Stimulated activated CD4-positive, alpha-beta T cell treated with anti-CD3 and anti-CD28 coated beads, Interleukin-12 subunit alpha, Interleukin-12 subunit beta, amount 100 ng/mL, for 48 hours (primary cell): ENCODE data around the gene RASA3.

Source experiments
- DNase-seq, 3 donors: peaks; one replicate each; pipeline ENCODE4 v3.0.0-alpha.2; 2020; ENCODE audit warnings: low read depth in 2 of 3, low spot score in 1 of 3

RASA3 gene

GRCh38 chr13:113945857-113946408 is 186.5 kb downstream of the RASA3 start:
- DNase-seq = no peak

GRCh38 chr13:113943821-113944565 is 188.4 kb downstream of the RASA3 start:
- DNase-seq = no peak

GRCh38 chr13:113942591-113943103 is 189.8 kb downstream of the RASA3 start:
- no peak for DNase-seq

- DNase-seq = no peak
Observed at GRCh38 chr13:113941571-113942191, 190.7 kb downstream of the RASA3 start.

GRCh38 chr13:113939944-113940297 is 192.5 kb downstream of the RASA3 start:
- DNase-seq = no peak

- DNase-seq = no peak
Observed at GRCh38 chr13:113939129-113939943, 193.1 kb downstream of the RASA3 start.

DNA sequence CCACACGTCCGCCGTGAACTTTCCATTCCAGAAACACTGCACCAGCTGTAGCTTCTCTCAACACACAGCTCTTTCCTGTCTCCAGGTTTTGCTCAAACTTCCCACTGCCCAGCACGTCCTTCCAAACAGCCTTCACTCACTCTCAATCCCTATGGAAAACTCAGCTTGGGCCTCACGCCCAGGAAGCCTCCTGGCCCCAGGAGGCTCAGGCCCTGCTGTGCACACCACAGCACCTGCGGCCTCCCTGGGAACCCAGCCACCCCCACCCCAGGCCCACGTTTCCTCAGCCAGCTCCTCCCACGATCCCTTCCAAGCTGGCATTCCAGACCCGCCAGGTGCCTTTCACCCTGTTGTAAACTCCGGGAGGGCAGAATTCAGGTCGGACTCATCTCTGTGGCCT is 193.7 kb downstream of the RASA3 start:
- DNase-seq = no peak

GRCh38 chr13:113938246-113938645 is 194.2 kb downstream of the RASA3 start:
- no peak for DNase-seq

DNA sequence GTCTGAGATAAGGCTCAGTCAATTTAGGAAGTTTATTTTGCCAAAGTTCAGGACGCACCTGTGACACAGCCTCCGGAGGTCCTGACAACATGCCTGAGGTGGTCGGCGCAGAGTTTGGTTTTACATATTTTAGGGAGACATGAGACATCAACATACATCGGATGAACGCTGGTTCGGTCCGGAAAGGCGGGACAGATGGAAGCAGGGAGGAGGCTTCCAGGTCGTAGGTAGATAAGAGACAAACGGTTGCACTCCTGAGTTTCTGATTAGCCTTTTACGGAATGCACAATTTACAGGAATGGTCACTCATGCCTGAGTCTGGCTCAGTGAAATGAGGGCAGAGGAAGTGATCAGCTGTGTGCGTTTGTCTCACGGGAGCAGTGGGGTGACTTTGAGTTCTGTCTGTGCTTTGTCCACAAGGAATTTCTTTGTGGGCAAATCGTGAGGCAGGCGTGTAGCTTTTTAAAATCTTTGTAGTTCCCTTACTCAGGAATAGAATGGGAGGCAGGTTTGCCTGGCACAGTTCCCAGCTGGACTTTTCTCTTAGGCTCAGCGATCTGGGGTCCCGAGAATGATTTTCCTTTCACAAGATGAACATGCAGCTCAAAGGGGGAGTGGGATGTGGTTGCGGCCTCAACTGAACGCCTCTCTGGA is 194.8 kb downstream of the RASA3 start:
- DNase-seq = no peak

DNA sequence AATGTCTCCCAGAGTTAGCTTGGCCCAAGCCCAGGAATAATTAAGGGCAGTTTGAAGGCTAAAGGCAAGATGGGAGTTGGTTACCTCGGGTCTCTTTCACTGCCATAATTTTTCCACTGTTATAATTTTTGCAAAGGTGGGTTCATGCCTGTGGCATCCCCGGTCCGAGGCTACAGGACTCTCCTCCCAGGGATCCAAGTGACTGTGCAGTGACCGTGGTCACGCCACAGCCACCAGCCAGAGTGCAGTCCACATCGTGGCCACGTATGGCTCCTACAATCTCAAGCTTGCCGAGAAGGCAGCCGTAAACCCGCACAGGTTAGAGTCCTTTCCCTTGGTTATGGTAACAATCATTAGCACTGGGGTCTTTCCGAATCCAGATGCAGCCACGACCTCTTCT is 195.3 kb downstream of the RASA3 start:
- no peak for DNase-seq

DNA sequence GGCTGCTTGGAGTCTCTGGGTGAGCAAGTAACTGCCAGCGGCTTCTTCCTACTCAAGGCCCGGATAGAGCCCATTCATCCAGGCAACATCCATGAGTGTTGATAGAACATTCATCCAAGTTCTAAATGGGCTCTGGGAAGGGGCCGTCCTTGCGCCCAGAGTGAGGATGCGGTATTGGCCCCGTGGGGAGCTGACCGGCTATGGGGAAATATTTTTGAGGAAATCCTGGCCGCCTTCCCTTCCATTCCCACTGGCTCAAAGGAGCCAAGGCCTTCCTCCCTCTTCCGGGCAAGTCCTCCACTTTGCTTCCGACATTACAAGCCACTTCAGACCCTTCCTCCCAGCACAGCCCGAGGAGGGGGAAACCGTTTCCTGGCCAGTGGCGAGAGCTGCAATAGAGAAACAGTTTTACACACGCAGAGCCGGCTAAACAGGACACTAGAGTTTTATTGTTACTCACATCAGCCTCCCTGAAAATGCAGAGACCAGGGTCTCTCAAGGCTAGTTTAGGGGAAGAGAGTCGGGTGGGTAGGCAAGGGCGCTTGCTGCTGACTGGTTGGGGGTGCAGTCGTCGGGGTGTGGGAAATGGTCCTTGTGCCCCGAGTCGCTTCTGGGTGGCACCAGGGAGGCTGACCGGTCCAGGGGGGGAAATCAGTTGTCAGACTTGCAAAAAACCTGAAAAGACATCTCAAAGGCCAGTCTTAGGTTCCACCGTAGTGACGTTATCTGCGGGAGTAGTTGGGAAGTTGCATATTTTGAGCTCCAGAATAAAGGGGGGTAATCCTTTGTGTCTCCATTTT is 196.1 kb downstream of the RASA3 start:
- DNase-seq = no peak

GRCh38 chr13:113935001-113935844 is 197.2 kb downstream of the RASA3 start:
- DNase-seq = no peak

GRCh38 chr13:113934576-113934975 is 197.8 kb downstream of the RASA3 start:
- DNase-seq = no peak

DNA sequence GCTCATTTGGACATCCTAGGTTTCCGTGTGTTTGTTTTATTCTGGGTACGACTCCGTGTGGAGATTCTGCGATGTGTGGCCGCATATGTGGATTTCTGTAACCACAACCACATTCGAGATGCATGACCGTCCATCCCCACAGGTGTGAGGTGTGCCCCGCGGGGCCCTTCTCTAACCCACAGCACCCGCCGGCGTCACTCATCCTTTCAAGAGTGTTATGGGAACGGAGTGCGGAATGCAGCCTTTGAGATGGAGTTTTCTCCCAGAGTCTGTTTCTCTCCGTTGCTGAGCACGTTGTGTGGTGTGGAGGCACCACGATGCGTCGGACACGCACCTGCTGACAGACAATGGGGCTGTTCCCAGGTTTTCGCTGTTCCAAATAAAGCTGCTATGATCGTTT is 198.5 kb downstream of the RASA3 start:
- no peak for DNase-seq

GRCh38 chr13:113931841-113932459 is 200.5 kb downstream of the RASA3 start:
- no peak for DNase-seq

DNA sequence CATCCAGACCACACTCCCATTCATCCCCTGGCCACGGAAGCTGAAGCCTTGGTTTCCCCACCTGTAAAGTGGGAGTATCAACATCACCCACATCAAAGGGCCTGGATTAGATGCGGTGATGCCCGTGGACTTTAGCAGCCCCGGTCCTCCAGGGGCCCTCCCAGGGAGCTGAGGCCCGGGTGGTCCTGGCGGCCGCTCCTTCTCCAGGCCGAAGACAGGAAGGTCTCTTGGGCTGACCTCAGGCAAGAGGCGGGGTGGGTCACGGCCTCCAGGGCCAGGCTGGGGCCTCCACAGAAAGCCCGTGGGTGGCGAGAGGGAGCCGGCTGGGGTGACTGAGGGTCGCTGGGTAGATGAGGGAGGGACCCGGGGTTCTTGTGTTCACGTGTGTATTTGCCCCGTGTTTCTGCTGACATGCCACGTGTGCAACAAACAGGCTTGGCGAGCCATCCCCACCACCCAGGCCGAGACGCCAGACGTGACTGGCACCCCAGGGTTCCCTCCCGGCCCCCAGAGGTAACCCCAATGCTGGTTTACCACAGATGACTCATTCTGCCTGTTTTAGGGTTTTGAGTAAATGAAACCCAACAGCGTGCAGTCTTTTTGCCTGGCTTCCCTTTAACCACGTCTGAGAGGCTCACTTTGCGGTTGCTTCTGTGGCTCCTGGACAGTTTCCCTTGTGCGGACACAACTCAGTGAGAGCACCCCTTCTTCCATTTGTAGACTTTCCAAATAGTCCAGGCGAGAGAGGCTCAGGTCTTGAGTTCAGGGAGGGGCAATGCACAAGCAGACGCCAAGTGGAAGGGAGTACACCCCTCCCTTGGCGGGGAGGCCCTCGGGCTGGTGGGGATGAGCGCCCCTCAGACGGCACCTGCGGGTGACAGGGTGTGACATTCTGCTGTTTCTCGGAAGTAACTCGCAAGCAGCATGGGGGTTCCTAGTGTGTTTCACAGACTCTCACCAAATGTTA is 201.5 kb downstream of the RASA3 start:
- DNase-seq = peak in 2 of 3 donors; percentile 38 to 42
